ENCODE measurements around the gene CSNK2B. TPM values are rescaled to one million over a fixed set of nuclear protein-coding genes. Genes with fewer than 3 reads are reported as not detected.
A peak's percentile ranks its signal among the peaks of the same experiment; 100 is the strongest.

Gene CSNK2B
- total and polyA plus RNA-seq, 9 of the 15 experiments (the other 6 are each of a cell fraction or from before 2014, with no cell fraction given) = 120 to 1,126 (median 529) TPM

DNA sequence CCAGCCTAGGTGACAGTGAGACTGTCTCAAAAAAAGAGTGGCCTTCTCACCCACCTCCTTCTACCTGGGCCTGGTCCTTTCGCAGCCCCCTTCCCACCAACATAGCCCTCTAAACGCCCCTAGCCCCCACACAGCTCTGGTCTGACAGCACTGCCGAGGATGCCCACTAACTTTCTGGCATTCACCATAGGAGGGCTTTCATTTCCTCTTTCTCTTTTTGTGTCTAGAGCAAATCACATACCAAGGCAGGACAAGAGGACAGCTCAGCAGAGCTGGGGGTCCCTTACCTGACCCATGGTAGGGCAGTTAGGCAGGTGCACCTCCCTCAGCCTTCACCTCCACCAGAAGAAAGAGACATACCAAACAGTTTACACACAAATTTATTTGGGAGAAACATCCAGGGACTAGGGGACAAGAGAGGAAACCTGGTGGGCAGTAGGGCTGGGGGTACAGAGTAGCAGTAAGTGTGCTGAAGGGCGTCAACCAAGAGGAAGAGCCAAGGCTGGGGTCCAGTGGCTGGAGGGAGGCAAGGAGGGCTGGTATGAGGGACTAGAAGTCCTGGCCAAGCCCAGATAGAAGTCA is 10.5 kb downstream of the CSNK2B start (continued):
- TF ChIP-seq, protein P1, sequence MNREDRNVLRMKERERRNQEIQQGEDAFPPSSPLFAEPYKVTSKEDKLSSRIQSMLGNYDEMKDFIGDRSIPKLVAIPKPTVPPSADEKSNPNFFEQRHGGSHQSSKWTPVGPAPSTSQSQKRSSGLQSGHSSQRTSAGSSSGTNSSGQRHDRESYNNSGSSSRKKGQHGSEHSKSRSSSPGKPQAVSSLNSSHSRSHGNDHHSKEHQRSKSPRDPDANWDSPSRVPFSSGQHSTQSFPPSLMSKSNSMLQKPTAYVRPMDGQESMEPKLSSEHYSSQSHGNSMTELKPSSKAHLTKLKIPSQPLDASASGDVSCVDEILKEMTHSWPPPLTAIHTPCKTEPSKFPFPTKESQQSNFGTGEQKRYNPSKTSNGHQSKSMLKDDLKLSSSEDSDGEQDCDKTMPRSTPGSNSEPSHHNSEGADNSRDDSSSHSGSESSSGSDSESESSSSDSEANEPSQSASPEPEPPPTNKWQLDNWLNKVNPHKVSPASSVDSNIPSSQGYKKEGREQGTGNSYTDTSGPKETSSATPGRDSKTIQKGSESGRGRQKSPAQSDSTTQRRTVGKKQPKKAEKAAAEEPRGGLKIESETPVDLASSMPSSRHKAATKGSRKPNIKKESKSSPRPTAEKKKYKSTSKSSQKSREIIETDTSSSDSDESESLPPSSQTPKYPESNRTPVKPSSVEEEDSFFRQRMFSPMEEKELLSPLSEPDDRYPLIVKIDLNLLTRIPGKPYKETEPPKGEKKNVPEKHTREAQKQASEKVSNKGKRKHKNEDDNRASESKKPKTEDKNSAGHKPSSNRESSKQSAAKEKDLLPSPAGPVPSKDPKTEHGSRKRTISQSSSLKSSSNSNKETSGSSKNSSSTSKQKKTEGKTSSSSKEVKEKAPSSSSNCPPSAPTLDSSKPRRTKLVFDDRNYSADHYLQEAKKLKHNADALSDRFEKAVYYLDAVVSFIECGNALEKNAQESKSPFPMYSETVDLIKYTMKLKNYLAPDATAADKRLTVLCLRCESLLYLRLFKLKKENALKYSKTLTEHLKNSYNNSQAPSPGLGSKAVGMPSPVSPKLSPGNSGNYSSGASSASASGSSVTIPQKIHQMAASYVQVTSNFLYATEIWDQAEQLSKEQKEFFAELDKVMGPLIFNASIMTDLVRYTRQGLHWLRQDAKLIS (CRISPR knock-in tag; IDR thresholded peaks at IDR 0.05) = no peak
- TF ChIP-seq, protein P2, sequence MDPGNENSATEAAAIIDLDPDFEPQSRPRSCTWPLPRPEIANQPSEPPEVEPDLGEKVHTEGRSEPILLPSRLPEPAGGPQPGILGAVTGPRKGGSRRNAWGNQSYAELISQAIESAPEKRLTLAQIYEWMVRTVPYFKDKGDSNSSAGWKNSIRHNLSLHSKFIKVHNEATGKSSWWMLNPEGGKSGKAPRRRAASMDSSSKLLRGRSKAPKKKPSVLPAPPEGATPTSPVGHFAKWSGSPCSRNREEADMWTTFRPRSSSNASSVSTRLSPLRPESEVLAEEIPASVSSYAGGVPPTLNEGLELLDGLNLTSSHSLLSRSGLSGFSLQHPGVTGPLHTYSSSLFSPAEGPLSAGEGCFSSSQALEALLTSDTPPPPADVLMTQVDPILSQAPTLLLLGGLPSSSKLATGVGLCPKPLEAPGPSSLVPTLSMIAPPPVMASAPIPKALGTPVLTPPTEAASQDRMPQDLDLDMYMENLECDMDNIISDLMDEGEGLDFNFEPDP (CRISPR knock-in tag; IDR thresholded peaks at IDR 0.05) = no peak
- TF ChIP-seq DDX20 (tag; IDR thresholded peaks at IDR 0.05; ENCODE audit: low read depth) (no peak), ZNF830 (CRISPR knock-in tag; IDR thresholded peaks at IDR 0.05) (no peak), TGIF2 (CRISPR knock-in tag; IDR thresholded peaks at IDR 0.05) (peak; percentile 62; the same call in 1 of the 2 replicates), HNRNPUL1 (IDR thresholded peaks at IDR 0.05; ENCODE audit: low read length) (peak; percentile 60; the same call in 1 of the 2 replicates), THRAP3 (IDR thresholded peaks at IDR 0.05; ENCODE audit: borderline replicate concordance) (no peak), ZNF140 (CRISPR knock-in tag; IDR thresholded peaks at IDR 0.05) (no peak), KLF13 (tag; IDR thresholded peaks at IDR 0.05; ENCODE audit: borderline replicate concordance, low read depth) (no peak), KLF6 (CRISPR knock-in tag; IDR thresholded peaks at IDR 0.05; ENCODE audit: borderline replicate concordance) (no peak), HNRNPK (IDR thresholded peaks at IDR 0.05; ENCODE audit: low read depth, low read length, poor library complexity, severe bottlenecking) (no peak)
- TF ChIP-seq, protein P3, sequence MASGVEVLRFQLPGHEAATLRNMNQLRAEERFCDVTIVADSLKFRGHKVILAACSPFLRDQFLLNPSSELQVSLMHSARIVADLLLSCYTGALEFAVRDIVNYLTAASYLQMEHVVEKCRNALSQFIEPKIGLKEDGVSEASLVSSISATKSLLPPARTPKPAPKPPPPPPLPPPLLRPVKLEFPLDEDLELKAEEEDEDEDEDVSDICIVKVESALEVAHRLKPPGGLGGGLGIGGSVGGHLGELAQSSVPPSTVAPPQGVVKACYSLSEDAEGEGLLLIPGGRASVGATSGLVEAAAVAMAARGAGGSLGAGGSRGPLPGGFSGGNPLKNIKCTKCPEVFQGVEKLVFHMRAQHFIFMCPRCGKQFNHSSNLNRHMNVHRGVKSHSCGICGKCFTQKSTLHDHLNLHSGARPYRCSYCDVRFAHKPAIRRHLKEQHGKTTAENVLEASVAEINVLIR (CRISPR knock-in tag; IDR thresholded peaks at IDR 0.05) = no peak
- TF ChIP-seq, protein P4, sequence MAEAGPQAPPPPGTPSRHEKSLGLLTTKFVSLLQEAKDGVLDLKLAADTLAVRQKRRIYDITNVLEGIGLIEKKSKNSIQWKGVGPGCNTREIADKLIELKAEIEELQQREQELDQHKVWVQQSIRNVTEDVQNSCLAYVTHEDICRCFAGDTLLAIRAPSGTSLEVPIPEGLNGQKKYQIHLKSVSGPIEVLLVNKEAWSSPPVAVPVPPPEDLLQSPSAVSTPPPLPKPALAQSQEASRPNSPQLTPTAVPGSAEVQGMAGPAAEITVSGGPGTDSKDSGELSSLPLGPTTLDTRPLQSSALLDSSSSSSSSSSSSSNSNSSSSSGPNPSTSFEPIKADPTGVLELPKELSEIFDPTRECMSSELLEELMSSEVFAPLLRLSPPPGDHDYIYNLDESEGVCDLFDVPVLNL (CRISPR knock-in tag; IDR thresholded peaks at IDR 0.05; ENCODE audit: low read depth) = 0 out of 2 replicates have a peak, but pooled peaks have one; percentile 23
- TF ChIP-seq, protein P5, sequence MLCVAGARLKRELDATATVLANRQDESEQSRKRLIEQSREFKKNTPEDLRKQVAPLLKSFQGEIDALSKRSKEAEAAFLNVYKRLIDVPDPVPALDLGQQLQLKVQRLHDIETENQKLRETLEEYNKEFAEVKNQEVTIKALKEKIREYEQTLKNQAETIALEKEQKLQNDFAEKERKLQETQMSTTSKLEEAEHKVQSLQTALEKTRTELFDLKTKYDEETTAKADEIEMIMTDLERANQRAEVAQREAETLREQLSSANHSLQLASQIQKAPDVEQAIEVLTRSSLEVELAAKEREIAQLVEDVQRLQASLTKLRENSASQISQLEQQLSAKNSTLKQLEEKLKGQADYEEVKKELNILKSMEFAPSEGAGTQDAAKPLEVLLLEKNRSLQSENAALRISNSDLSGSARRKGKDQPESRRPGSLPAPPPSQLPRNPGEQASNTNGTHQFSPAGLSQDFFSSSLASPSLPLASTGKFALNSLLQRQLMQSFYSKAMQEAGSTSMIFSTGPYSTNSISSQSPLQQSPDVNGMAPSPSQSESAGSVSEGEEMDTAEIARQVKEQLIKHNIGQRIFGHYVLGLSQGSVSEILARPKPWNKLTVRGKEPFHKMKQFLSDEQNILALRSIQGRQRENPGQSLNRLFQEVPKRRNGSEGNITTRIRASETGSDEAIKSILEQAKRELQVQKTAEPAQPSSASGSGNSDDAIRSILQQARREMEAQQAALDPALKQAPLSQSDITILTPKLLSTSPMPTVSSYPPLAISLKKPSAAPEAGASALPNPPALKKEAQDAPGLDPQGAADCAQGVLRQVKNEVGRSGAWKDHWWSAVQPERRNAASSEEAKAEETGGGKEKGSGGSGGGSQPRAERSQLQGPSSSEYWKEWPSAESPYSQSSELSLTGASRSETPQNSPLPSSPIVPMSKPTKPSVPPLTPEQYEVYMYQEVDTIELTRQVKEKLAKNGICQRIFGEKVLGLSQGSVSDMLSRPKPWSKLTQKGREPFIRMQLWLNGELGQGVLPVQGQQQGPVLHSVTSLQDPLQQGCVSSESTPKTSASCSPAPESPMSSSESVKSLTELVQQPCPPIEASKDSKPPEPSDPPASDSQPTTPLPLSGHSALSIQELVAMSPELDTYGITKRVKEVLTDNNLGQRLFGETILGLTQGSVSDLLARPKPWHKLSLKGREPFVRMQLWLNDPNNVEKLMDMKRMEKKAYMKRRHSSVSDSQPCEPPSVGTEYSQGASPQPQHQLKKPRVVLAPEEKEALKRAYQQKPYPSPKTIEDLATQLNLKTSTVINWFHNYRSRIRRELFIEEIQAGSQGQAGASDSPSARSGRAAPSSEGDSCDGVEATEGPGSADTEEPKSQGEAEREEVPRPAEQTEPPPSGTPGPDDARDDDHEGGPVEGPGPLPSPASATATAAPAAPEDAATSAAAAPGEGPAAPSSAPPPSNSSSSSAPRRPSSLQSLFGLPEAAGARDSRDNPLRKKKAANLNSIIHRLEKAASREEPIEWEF (CRISPR knock-in tag; IDR thresholded peaks at IDR 0.05) = no peak
